ENCODE data around the gene IQCE. TPM values are rescaled to one million over a fixed set of nuclear protein-coding genes. Genes with fewer than 3 reads are reported as not detected.

Gene IQCE
- total RNA-seq, 1 experiment from 2014 or later = 0.93 TPM

GRCh38 chr7:2519119-2519930 is 39.5 kb upstream of the IQCE start, which contains the start of gene LFNG:
LFNG (plus strand) TSS chr7:2519774; CDS start chr7:2519862, 88 bp downstream.
- Histone ChIP-seq H3K27ac (ENCODE audit: low read length) (no peak within 1 kb of the TSS), H3K4me1 (ENCODE audit: low read length) (peaks cover 18% of the 10 kb centered on the region), H4K20me1 (ENCODE audit: insufficient read depth, low read depth, low read length) (no peaks in the 10 kb centered on the region; the same call in 1 of the 2 replicates), H3K9me2 (replicated peaks; ENCODE audit: insufficient read depth, low read length) (no peaks in the 10 kb centered on the region), H3K79me2 (ENCODE audit: low read length) (no peaks in the 10 kb centered on the region), H3K4me2 (ENCODE audit: low read depth, low read length, poor library complexity, severe bottlenecking) (peak within 1 kb of the TSS; percentile 76), H3K36me3 (ENCODE audit: insufficient read depth, low read length) (no peaks in the 10 kb centered on the region), H3K9ac (ENCODE audit: low read length) (peak within 1 kb of the TSS; percentile 62), H3K9me3 (ENCODE audit: low read length) (no peaks in the 10 kb centered on the region), H3K4me3 (ENCODE audit: low read length) (peak within 1 kb of the TSS; percentile 59), H3K27me3 (ENCODE audit: low read length) (no peaks in the 10 kb centered on the region), H2AFZ (ENCODE audit: low read length) (0 out of 2 replicates have a peak within 1 kb of the TSS, but pooled peaks have one; percentile 53)
- peak; percentile 96 for DNase-seq

- Histone ChIP-seq H3K4me2 (ENCODE audit: low read depth, low read length, poor library complexity, severe bottlenecking) (peak overlapping the region; percentile 59), H3K36me3 (ENCODE audit: insufficient read depth, low read length) (no peaks in the 10 kb centered on the region), H3K27ac (ENCODE audit: low read length) (no peak overlapping the region), H3K9ac (ENCODE audit: low read length) (0 out of 2 replicates have a peak overlapping the region, but pooled peaks have one; percentile 33), H3K4me1 (ENCODE audit: low read length) (peaks cover 18% of the 10 kb centered on the region), H3K4me3 (ENCODE audit: low read length) (peak overlapping the region; percentile 44; the same call in 1 of the 2 replicates), H3K27me3 (ENCODE audit: low read length) (no peaks in the 10 kb centered on the region), H4K20me1 (ENCODE audit: insufficient read depth, low read depth, low read length) (no peaks in the 10 kb centered on the region; the same call in 1 of the 2 replicates), H3K9me3 (ENCODE audit: low read length) (no peaks in the 10 kb centered on the region), H3K9me2 (replicated peaks; ENCODE audit: insufficient read depth, low read length) (no peaks in the 10 kb centered on the region), H3K79me2 (ENCODE audit: low read length) (no peaks in the 10 kb centered on the region), H2AFZ (ENCODE audit: low read length) (no peak overlapping the region)
- DNase-seq = no peak
These were observed 38.5 kb upstream of the IQCE start for GRCh38 chr7:2520131-2520760.

- H3K4me1 ChIP-seq (ENCODE audit: low read length) = peaks cover 18% of the 10 kb centered on the region
- H3K9ac ChIP-seq (ENCODE audit: low read length) = no peak overlapping the region
These were observed 38.0 kb upstream of the IQCE start for GRCh38 chr7:2520761-2521290.

GRCh38 chr7:2521341-2521745 is 37.4 kb upstream of the IQCE start:
- no peak overlapping the region for H3K4me2 ChIP-seq (ENCODE audit: low read depth, low read length, poor library complexity, severe bottlenecking)
- no peak overlapping the region for H3K9ac ChIP-seq (ENCODE audit: low read length)
- no peaks in the 10 kb centered on the region for H3K79me2 ChIP-seq (ENCODE audit: low read length)
- no peak overlapping the region for H2AFZ ChIP-seq (ENCODE audit: low read length)
- H3K27me3 ChIP-seq (ENCODE audit: low read length) = no peaks in the 10 kb centered on the region
- no peaks in the 10 kb centered on the region for H3K9me2 ChIP-seq (replicated peaks; ENCODE audit: insufficient read depth, low read length)
- no peak for DNase-seq
- H3K4me1 ChIP-seq (ENCODE audit: low read length) = peaks cover 18% of the 10 kb centered on the region
- no peak overlapping the region for H3K4me3 ChIP-seq (ENCODE audit: low read length)
- H3K27ac ChIP-seq (ENCODE audit: low read length) = no peak overlapping the region
- H3K36me3 ChIP-seq (ENCODE audit: insufficient read depth, low read length) = no peaks in the 10 kb centered on the region
- no peaks in the 10 kb centered on the region for H3K9me3 ChIP-seq (ENCODE audit: low read length)
- no peaks in the 10 kb centered on the region; the same call in 1 of the 2 replicates for H4K20me1 ChIP-seq (ENCODE audit: insufficient read depth, low read depth, low read length)

More at GRCh38 chr7:2520761-2521290, 38.0 kb upstream of the IQCE start:
- Histone ChIP-seq H2AFZ (ENCODE audit: low read length) (no peak overlapping the region), H4K20me1 (ENCODE audit: insufficient read depth, low read depth, low read length) (no peaks in the 10 kb centered on the region; the same call in 1 of the 2 replicates), H3K27me3 (ENCODE audit: low read length) (no peaks in the 10 kb centered on the region), H3K27ac (ENCODE audit: low read length) (no peak overlapping the region), H3K36me3 (ENCODE audit: insufficient read depth, low read length) (no peaks in the 10 kb centered on the region), H3K79me2 (ENCODE audit: low read length) (no peaks in the 10 kb centered on the region), H3K4me2 (ENCODE audit: low read depth, low read length, poor library complexity, severe bottlenecking) (peak overlapping the region; percentile 59), H3K9me2 (replicated peaks; ENCODE audit: insufficient read depth, low read length) (no peaks in the 10 kb centered on the region), H3K4me3 (ENCODE audit: low read length) (no peak overlapping the region; the same call in 1 of the 2 replicates), H3K9me3 (ENCODE audit: low read length) (no peaks in the 10 kb centered on the region)
- no peak for DNase-seq

- H3K4me2 ChIP-seq (ENCODE audit: low read depth, low read length, poor library complexity, severe bottlenecking) = no peak overlapping the region
- H2AFZ ChIP-seq (ENCODE audit: low read length) = no peak overlapping the region
- no peaks in the 10 kb centered on the region for H3K79me2 ChIP-seq (ENCODE audit: low read length)
- no peak overlapping the region for H3K27ac ChIP-seq (ENCODE audit: low read length)
- peaks cover 18% of the 10 kb centered on the region for H3K4me1 ChIP-seq (ENCODE audit: low read length)
- no peak overlapping the region for H3K4me3 ChIP-seq (ENCODE audit: low read length)
- H4K20me1 ChIP-seq (ENCODE audit: insufficient read depth, low read depth, low read length) = no peaks in the 10 kb centered on the region; the same call in 1 of the 2 replicates
- no peak for DNase-seq
- no peak overlapping the region for H3K9ac ChIP-seq (ENCODE audit: low read length)
- no peaks in the 10 kb centered on the region for H3K36me3 ChIP-seq (ENCODE audit: insufficient read depth, low read length)
- no peaks in the 10 kb centered on the region for H3K9me3 ChIP-seq (ENCODE audit: low read length)
- no peaks in the 10 kb centered on the region for H3K27me3 ChIP-seq (ENCODE audit: low read length)
- H3K9me2 ChIP-seq (replicated peaks; ENCODE audit: insufficient read depth, low read length) = no peaks in the 10 kb centered on the region
These were observed 36.7 kb upstream of the IQCE start for GRCh38 chr7:2521952-2522591.

DNA sequence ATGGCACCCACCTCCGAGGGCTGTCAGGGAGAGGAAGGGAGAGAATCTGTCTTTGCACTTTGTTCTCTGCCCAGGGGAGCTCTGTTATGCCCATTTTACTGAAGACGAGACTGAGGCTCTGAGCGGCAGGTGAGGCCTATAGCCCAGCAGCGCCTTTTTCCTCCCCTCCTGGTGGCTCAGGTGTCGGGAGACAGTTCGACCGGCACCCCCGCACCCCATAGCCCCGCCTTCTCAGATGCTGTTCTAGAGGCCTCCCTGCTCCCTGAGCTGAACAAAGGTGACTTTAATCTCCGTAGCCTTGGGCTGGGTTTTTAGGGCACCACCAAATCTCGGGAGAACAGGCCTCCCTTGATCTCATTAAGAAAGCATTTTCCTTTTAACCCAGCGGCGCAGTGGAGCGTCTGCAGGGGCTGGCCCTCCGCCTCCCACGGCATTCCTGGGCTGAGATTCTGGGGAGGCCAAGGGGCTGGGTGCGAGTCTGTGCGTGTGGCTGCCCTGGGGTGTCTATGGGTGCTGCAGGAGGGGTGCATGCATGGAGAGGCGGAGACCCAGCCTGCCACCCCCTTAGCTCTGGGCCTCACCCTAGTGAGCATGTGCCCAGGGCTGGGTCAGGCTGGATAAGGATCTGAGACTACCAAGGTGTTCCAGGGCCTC is 35.9 kb upstream of the IQCE start:
- peaks cover 18% of the 10 kb centered on the region for H3K4me1 ChIP-seq (ENCODE audit: low read length)

DNA sequence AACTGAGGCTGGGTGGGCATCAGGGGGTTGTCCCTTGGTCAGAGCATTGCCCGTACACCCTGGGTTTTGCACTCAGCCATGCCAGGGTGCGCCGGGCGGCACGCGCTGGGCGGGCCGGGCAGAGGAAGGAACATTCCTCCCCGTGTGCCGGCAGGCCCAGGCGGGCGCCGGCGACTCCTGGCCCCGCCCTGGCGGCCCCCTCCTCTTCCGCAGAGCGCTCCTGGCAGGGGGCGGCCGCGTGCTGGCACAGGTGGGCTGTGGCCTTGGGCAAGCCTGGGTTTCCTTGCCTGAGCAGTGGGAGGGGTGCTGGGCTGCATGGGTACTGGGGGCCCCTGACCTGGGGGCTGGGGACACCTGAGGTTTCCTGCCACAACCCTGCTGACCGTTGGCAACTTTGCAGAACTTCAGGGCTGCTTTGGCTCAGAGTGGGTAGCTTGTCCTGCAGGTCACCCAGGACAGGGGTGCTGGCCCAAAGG is 35.3 kb upstream of the IQCE start:
- H3K27me3 ChIP-seq (ENCODE audit: low read length) = no peaks in the 10 kb centered on the region
- no peaks in the 10 kb centered on the region; the same call in 1 of the 2 replicates for H4K20me1 ChIP-seq (ENCODE audit: insufficient read depth, low read depth, low read length)
- no peak overlapping the region for H2AFZ ChIP-seq (ENCODE audit: low read length)
- H3K4me2 ChIP-seq (ENCODE audit: low read depth, low read length, poor library complexity, severe bottlenecking) = no peak overlapping the region
- no peak overlapping the region for H3K9ac ChIP-seq (ENCODE audit: low read length)
- H3K4me1 ChIP-seq (ENCODE audit: low read length) = peaks cover 16% of the 10 kb centered on the region
- no peaks in the 10 kb centered on the region for H3K79me2 ChIP-seq (ENCODE audit: low read length)
- DNase-seq = no peak
- no peaks in the 10 kb centered on the region for H3K36me3 ChIP-seq (ENCODE audit: insufficient read depth, low read length)
- no peaks in the 10 kb centered on the region for H3K9me3 ChIP-seq (ENCODE audit: low read length)
- no peak overlapping the region for H3K4me3 ChIP-seq (ENCODE audit: low read length)
- H3K27ac ChIP-seq (ENCODE audit: low read length) = no peak overlapping the region
- H3K9me2 ChIP-seq (replicated peaks; ENCODE audit: insufficient read depth, low read length) = no peaks in the 10 kb centered on the region

More for the DNA sequence above, 35.9 kb upstream of the IQCE start:
- DNase-seq = no peak
- Histone ChIP-seq H3K27me3 (ENCODE audit: low read length) (no peaks in the 10 kb centered on the region), H3K9ac (ENCODE audit: low read length) (no peak overlapping the region), H4K20me1 (ENCODE audit: insufficient read depth, low read depth, low read length) (no peaks in the 10 kb centered on the region; the same call in 1 of the 2 replicates), H3K36me3 (ENCODE audit: insufficient read depth, low read length) (no peaks in the 10 kb centered on the region), H3K9me3 (ENCODE audit: low read length) (no peaks in the 10 kb centered on the region), H3K79me2 (ENCODE audit: low read length) (no peaks in the 10 kb centered on the region), H3K4me3 (ENCODE audit: low read length) (no peak overlapping the region), H3K27ac (ENCODE audit: low read length) (no peak overlapping the region), H2AFZ (ENCODE audit: low read length) (no peak overlapping the region), H3K4me2 (ENCODE audit: low read depth, low read length, poor library complexity, severe bottlenecking) (no peak overlapping the region), H3K9me2 (replicated peaks; ENCODE audit: insufficient read depth, low read length) (no peaks in the 10 kb centered on the region)
